Right renal cortex interstitium (tissue), 3 donors: ENCODE data around the gene KCNC1. TPM values are rescaled to one million over a fixed set of nuclear protein-coding genes. Genes with fewer than 3 reads are reported as not detected.

ENCODE experiments used
- DNase-seq, 3 donors: peaks; one replicate each; pipeline ENCODE4 v3.0.0-alpha.2; 2013; ENCODE audit warnings: low read depth in 3 of 3, low spot score in 2 of 3
- polyA plus RNA-seq, 3 donors: library from polyadenylated mRNA; unstranded; fragments of 120-200 nt; gene quantifications; one replicate each; pipeline ENCODE4 v1.2.1, GENCODE V29; 2013; ENCODE audit not compliant: insufficient read length in 3 of 3

The KCNC1 gene
- polyA plus RNA-seq, 3 donors = 0.80 to 1.1 (median 0.92) TPM

DNA sequence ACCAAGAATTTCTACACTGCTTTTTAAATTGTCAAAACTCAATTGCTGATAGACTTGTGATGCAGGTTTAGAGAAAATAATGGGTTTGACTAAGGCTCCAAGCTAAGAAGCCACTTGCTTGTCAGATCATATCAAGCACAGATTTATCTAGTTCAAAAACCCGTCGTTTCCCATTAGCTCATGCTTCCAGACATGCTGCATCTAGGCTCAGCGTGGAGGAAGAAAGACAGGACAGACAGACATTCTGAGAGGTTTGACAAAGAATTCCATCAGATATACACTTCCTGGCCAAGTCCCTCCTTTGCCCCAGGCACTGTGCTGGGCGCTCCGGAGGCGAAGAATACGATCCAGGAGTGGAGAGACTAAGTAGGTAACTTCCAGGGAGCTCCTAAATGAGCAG lies 76.8 kb downstream of the KCNC1 start:
- no peak for DNase-seq

DNA sequence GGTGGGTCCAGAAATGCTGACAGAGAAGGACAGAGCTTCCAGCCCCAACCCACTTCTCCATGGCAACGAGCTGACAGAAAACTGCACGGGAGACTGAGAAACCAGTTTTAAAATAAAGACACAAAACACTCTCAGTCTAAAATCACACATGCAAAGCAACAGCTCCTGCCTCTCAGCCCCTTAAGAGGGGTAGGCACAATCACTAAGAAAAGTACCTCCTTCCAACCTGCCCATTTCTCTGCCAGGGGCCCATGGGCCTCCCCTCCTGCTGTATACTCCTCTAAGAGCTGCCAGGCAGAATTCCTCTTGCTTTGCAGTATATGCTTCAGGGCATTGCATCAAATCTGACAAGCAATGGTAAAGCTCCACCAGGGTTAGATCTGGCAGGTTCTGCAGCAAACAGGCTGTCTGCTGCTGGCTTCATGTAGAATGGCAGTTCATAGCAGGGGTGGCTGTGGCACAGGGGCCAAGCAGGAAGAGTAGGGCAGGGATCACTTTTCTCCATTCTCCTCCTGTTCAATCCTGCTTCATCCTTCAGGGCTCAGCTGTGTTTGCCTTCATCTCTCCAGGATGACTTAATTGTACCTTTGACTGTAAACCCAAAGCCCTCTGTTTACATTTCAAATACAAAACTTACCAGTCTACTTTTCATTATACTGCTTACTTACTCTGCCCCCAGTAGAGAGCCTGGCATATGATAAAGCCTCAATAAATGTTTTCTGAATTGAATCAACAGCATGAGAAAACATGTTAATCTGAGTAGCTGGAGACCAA lies 77.7 kb downstream of the KCNC1 start:
- no peak for DNase-seq

DNA sequence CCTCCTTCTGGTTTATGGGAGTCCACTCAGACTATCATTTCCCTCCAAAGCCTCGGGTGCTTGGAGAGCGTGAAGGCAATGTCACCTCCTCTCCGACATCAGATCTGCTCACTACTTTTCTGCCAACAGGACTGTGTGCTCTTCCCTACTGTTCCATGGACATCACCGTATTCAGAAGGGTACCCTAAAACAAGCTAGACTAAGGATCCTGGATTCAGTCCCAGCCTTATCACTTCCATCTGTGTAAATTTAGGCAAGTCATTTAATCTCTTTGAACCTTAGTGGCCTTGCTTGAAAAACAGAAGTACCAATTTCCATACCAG lies 78.2 kb downstream of the KCNC1 start:
- DNase-seq = no peak

DNA sequence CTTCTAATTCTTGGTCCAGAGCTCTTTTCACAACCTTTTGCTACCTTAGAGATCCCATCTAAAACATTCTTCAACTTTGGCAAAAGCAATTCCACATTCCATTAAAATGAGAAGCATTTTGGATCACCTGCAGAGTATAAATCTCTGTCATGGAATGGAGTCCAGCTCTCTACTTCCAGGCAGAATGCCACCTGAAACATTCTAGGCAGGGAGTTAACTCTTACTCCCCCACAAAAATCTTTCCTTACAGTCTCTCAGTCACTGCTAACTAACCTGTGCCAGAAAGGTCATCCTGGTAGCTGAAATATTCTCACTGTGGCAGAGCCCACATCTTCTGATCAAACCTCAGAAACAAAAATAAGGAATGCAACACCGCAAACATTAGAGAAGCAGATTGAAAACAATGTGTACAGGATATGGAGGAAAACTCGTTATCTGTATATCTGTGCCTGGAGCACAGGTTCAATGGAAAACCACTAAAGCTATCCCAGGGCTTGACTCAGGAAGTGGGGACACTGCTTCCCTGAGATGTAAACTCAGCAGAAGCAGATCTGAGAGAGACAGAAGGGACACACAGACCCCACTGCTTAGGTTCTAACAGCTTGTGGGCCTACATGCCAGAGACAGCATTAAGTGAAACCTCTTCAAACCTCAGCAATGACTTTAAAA lies 78.9 kb downstream of the KCNC1 start:
- DNase-seq = no peak

- no peak for DNase-seq
These were observed 80.0 kb downstream of the KCNC1 start for GRCh38 chr11:17814546-17814945.

DNA sequence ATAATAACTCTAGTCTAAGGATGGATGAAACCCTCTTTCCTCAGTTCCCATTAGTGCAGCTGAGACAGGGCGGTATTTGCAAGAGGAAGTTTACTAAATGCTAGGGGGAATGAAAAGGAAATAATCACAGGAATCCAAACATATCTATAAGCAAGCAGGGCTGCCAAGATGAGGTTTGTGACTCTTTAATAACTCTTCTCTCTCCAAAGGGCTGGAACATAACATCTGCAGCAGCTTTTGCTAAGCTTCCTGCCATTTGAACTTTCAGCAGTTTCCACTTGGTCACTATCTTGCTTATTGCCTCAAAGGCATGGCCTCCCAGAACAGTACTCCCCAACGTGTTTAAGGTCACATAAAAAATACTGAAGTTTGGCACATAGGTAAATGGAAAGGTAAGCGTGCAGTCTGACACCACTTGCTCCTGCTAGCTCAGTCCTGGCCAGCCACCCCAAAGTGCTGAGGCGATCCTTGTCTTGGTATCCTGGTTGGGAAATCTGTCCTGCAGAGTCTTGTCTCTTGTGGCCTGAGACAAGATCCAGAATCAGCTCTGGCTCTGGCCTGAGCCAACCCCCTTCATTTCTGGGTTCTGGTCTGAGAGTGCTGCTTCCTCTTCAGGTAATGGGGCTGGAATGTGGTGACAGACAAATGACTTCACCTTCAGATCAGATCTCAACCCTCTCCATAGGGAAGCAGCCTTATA lies 81.8 kb downstream of the KCNC1 start:
- DNase-seq = no peak

DNA sequence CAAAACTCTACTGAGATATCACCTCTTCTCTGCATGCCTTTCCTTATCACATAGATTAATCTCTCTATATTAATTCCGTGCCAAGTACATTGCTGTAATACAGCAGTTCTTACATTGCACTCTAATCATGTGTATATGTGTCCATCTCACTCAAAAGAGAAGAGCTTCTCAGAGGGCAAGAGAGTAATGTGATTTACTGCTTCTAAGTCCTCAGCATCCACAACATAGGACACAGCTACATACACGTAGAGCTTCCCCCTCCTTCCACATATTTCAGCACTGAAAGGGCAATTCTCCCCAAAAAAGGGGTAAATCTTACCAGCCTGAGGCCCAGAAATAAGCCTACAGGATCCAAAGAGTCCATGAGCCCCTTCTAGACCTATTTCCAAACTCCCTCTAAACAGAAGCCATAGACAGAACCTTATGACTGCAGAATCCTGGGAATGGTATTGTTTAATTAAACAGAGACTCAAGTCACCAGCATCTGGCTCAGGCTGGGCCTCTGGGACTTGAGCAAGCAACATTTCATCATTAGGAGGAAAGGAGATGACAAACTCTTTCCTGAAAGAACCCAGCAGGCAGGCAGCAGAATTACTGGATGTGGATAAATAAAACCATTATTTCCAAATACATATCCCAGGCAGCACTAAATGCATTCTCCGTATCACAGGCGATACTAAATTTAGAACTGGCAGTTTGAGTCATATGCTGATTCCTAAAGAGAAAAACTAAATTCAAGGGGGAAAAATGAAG lies 87.2 kb downstream of the KCNC1 start:
- DNase-seq = no peak

DNA sequence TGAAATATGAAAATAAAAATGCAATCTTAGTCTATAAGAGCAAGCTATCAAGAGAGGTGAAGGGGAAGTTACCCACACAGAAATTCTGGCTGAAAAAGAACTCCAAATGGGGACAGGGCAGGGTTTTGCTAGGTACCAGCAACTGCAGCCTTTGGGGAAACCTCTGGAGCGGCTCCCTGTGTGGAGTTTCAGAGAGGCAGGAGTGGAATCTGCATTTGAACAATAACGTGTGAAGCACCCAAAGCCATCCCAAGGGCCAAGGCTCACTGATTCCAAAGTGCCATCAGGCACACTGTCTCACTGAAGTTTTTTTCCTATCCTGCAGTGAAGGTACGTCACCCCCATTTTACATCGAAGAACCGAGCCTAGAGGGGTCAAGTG lies 87.8 kb downstream of the KCNC1 start:
- DNase-seq = no peak

- no peak for DNase-seq
These were observed 92.4 kb downstream of the KCNC1 start for GRCh38 chr11:17827006-17827405.

GRCh38 chr11:17828311-17828751 lies 93.8 kb downstream of the KCNC1 start:
- peak in 1 of 3 donors; percentile 67 for DNase-seq

GRCh38 chr11:17831228-17831627 lies 96.6 kb downstream of the KCNC1 start:
- DNase-seq = no peak

GRCh38 chr11:17831883-17832282 lies 97.3 kb downstream of the KCNC1 start:
- DNase-seq = no peak

Other genes with a start within 250 kb of the KCNC1 start
- gene USH1C, start 190.4 kb upstream of the KCNC1 start, polyA plus RNA-seq = 10 to 100 TPM; 54.8 to 65.4 (median 64.8) TPM
- gene OTOG, start 187.5 kb upstream of the KCNC1 start, polyA plus RNA-seq = under 1 TPM; 0.18 to 0.76 (median 0.62) TPM
- gene MYOD1, start 15.2 kb upstream of the KCNC1 start, polyA plus RNA-seq = not detected